Stimulated activated CD8-positive, alpha-beta memory T cell treated with anti-CD3 and anti-CD28 coated beads, Interleukin-7, amount 100 ng/mL, for 1 hour (primary cell): ENCODE measurements around the gene PXK.

Experiments used
- DNase-seq, 2 donors: peaks; one replicate each; pipeline ENCODE4 v3.0.0-alpha.2; 2020; ENCODE audit warnings: low read depth in 2 of 2

Gene PXK

GRCh38 chr3:58464866-58465265, 132.2 kb downstream of the PXK start:
- DNase-seq: no peak

GRCh38 chr3:58466899-58467563, 134.3 kb downstream of the PXK start:
- no peak for DNase-seq

- no peak for DNase-seq
Observed at GRCh38 chr3:58469096-58469495, 136.4 kb downstream of the PXK start.

- DNase-seq: no peak
Observed at GRCh38 chr3:58470363-58471024, 137.8 kb downstream of the PXK start.

- no peak for DNase-seq
Observed at GRCh38 chr3:58471025-58471887, 138.6 kb downstream of the PXK start.

- no peak for DNase-seq
Observed at GRCh38 chr3:58473275-58473674, 140.6 kb downstream of the PXK start.

- no peak for DNase-seq
Observed at GRCh38 chr3:58474348-58474911, 141.7 kb downstream of the PXK start.

- DNase-seq: no peak
Observed at GRCh38 chr3:58474967-58475578, 142.4 kb downstream of the PXK start.
